HL-60 (cell line): Measurements from ENCODE around the gene CACNA1G.
A peak's percentile ranks its signal among the peaks of the same experiment; 100 is the strongest.

Experiments used
- DNase-seq, 2 experiments: peaks; one replicate each; pipeline ENCODE4 v3.0.0-alpha.2; 2010 to 2020; ENCODE audit warnings: low read depth in 1 of 2, low spot score in 1 of 2
- H3K27ac ChIP-seq: fragments of 250-450 bp; sonication (Bioruptor Pico); replicated peaks from 2 replicates; pipeline ENCODE4 v1.5.1; 2020; ENCODE audit warnings: mild to moderate bottlenecking, moderate library complexity
- H3K27me3 ChIP-seq: fragments of 250-450 bp; sonication (Bioruptor Pico); 2 replicates; pipeline ENCODE4 v1.5.1; 2021; ENCODE audit warnings: mild to moderate bottlenecking, moderate library complexity; ENCODE audit not compliant: insufficient read depth, poor library complexity, severe bottlenecking
- H3K4me3 ChIP-seq: replicated peaks from 2 replicates; pipeline ENCODE4 v1.5.1; 2011; ENCODE audit warnings: mild to moderate bottlenecking, control low read depth, low read length; ENCODE audit not compliant: insufficient read depth
- CTCF ChIP-seq: IDR thresholded peaks from one replicate; pipeline ENCODE4 v1.5.1; 2011; ENCODE audit warnings: low read length, control low read depth, inconsistent platforms; ENCODE audit not compliant: insufficient read depth
- GABPA ChIP-seq: IDR thresholded peaks from 2 replicates; pipeline ENCODE4 v1.6.1; 2012; ENCODE audit warnings: low read depth
- POLR2AphosphoS5 ChIP-seq: IDR thresholded peaks from 2 replicates; pipeline ENCODE4 v1.6.1; 2012; ENCODE audit warnings: low read depth
- REST ChIP-seq: IDR thresholded peaks from 2 replicates; pipeline ENCODE4 v1.6.1; 2012; ENCODE audit warnings: low read depth; ENCODE audit not compliant: insufficient replicate concordance
- SPI1 ChIP-seq: IDR thresholded peaks from 2 replicates; pipeline ENCODE4 v1.6.1; 2012; ENCODE audit warnings: low read depth, mild to moderate bottlenecking, borderline replicate concordance

The CACNA1G gene

GRCh38 chr17:50631195-50631907 is 70.8 kb downstream of the CACNA1G start:
- Histone ChIP-seq H3K27me3 (peaks cover 59% of the 10 kb centered on the region), H3K27ac (no peak overlapping the region), H3K4me3 (no peak overlapping the region)
- TF ChIP-seq SPI1 (no peak), POLR2AphosphoS5 (no peak), GABPA (no peak), REST (no peak), CTCF (no peak)
- no peak for DNase-seq

GRCh38 chr17:50631908-50632571 is 71.5 kb downstream of the CACNA1G start:
- no peak for DNase-seq
- H3K27me3 ChIP-seq: peaks cover 59% of the 10 kb centered on the region

More at GRCh38 chr17:50631908-50632571, 71.5 kb downstream of the CACNA1G start:
- Histone ChIP-seq H3K4me3 (no peak overlapping the region), H3K27ac (no peak overlapping the region)
- TF ChIP-seq CTCF (no peak), POLR2AphosphoS5 (no peak), SPI1 (peak; percentile 62; the same call in 1 of the 2 replicates), GABPA (no peak), REST (peak; percentile 78)
